HepG2 (cell line): ENCODE results near the gene NAT9. TPM values are rescaled to one million over a fixed set of nuclear protein-coding genes. Genes with fewer than 3 reads are reported as not detected.

ENCODE experiments used
- DMAP1 ChIP-seq: IDR thresholded peaks from 2 replicates; pipeline ENCODE4 v1.6.1; 2016
- DPF2 ChIP-seq: sonication (generic); formaldehyde crosslinking; IDR thresholded peaks from 2 replicates; pipeline ENCODE4 v1.4.0; 2020; ENCODE audit warnings: mild to moderate bottlenecking, low read depth, missing genetic modification reagents, borderline replicate concordance
- EEA1 ChIP-seq: sonication (generic); formaldehyde crosslinking; IDR thresholded peaks from 2 replicates; pipeline ENCODE4 v1.5.1; 2020; ENCODE audit warnings: mild to moderate bottlenecking, missing genetic modification reagents, borderline replicate concordance
- EED ChIP-seq: sonication (generic); formaldehyde crosslinking; IDR thresholded peaks from 2 replicates; pipeline ENCODE4 v1.5.0; 2020; ENCODE audit warnings: mild to moderate bottlenecking, missing genetic modification reagents
- GATAD1 ChIP-seq: IDR thresholded peaks from 2 replicates; pipeline ENCODE4 v1.6.1; 2016; ENCODE audit warnings: missing genetic modification reagents, missing compliant biosample characterization
- GTF2F1 ChIP-seq: fragments of 150-350 bp; IDR thresholded peaks from 2 replicates; pipeline ENCODE4 v1.6.1; 2014; ENCODE audit warnings: low read length
- HOXA3 ChIP-seq: sonication (generic); formaldehyde crosslinking; IDR thresholded peaks from 2 replicates; pipeline ENCODE4 v1.5.0; 2020; ENCODE audit warnings: missing genetic modification reagents
- NFAT5 ChIP-seq: sonication (generic); formaldehyde crosslinking; IDR thresholded peaks from 2 replicates; pipeline ENCODE4 v1.4.0; 2020; ENCODE audit warnings: missing genetic modification reagents
- NFIB ChIP-seq: sonication (generic); formaldehyde crosslinking; IDR thresholded peaks from 2 replicates; pipeline ENCODE4 v1.9.0; 2021; ENCODE audit warnings: missing genetic modification reagents, mild to moderate bottlenecking, borderline replicate concordance
- NFYB ChIP-seq: sonication (generic); formaldehyde crosslinking; IDR thresholded peaks from 2 replicates; pipeline ENCODE4 v1.4.0; 2020; ENCODE audit warnings: missing genetic modification reagents
- SP5 ChIP-seq: IDR thresholded peaks from 2 replicates; pipeline ENCODE4 v1.6.1; 2016; ENCODE audit warnings: low read depth, borderline replicate concordance
- ZBTB42 ChIP-seq: sonication (generic); formaldehyde crosslinking; IDR thresholded peaks from 2 replicates; pipeline ENCODE4 v1.5.0; 2020; ENCODE audit warnings: mild to moderate bottlenecking, missing genetic modification reagents
- ZC3H4 ChIP-seq: sonication (generic); formaldehyde crosslinking; IDR thresholded peaks from 2 replicates; pipeline ENCODE4 v1.4.0; 2020; ENCODE audit warnings: missing genetic modification reagents, borderline replicate concordance
- ZFP37 ChIP-seq: sonication (generic); formaldehyde crosslinking; IDR thresholded peaks from 2 replicates; pipeline ENCODE4 v1.4.0; 2020; ENCODE audit warnings: missing genetic modification reagents, borderline replicate concordance
- ZFP90 ChIP-seq: sonication (generic); formaldehyde crosslinking; IDR thresholded peaks from 2 replicates; pipeline ENCODE4 v1.8.0; 2022; ENCODE audit warnings: missing genetic modification reagents, mild to moderate bottlenecking, inconsistent platforms, borderline replicate concordance
- ZNF230 ChIP-seq: sonication (generic); formaldehyde crosslinking; IDR thresholded peaks from 2 replicates; pipeline ENCODE4 v1.4.0; 2020; ENCODE audit warnings: mild to moderate bottlenecking, missing genetic modification reagents
- ZNF460 ChIP-seq: sonication (generic); formaldehyde crosslinking; IDR thresholded peaks from 2 replicates; pipeline ENCODE4 v1.5.1; 2020; ENCODE audit warnings: missing genetic modification reagents, mild to moderate bottlenecking, borderline replicate concordance
- ZNF546 ChIP-seq: sonication (generic); formaldehyde crosslinking; conservative IDR thresholded peaks from 2 replicates; pipeline ENCODE4 v1.8.1; 2023; ENCODE audit warnings: mild to moderate bottlenecking, missing genetic modification reagents
- ZNF710 ChIP-seq: sonication (generic); formaldehyde crosslinking; IDR thresholded peaks from 2 replicates; pipeline ENCODE4 v1.5.0; 2020; ENCODE audit warnings: mild to moderate bottlenecking, missing genetic modification reagents, borderline replicate concordance
- ZNF879 ChIP-seq: sonication (generic); formaldehyde crosslinking; IDR thresholded peaks from 2 replicates; pipeline ENCODE4 v1.8.1; 2023; ENCODE audit warnings: missing genetic modification reagents
- polyA plus RNA-seq, 8 experiments: library from polyadenylated mRNA; depleted of rRNA in 3 of 8; stranded (reverse) in 7 of 8; unstranded in 1 of 8; fragments of >200 nt; fragmentation: Illumina TruSeq in 4 of 8; extraction: Trizol in 4 of 8; gene quantifications; 2 replicates each; pipeline versions ENCODE4 v1.2.1 to v1.2.3, GENCODE V29; 2011 to 2016; ENCODE audit warnings: low read depth in 4 of 8, missing spikeins in 1 of 8, mixed read lengths in 1 of 8; ENCODE audit not compliant: insufficient read depth in 1 of 8
- total RNA-seq, 5 experiments: library from RNA; depleted of rRNA; stranded (reverse); fragments of >200 nt; fragmentation: Illumina TruSeq; extraction: Trizol; gene quantifications; 2 replicates each; pipeline ENCODE4 v1.2.3, GENCODE V29; 2016; ENCODE audit warnings: low read depth in 1 of 5
- TF ChIP-seq, protein P1 (sequence below): sonication (generic); formaldehyde crosslinking; conservative IDR thresholded peaks from 2 replicates; pipeline ENCODE4 v1.8.0; 2022; ENCODE audit warnings: mild to moderate bottlenecking, moderate library complexity, missing genetic modification reagents

NAT9 gene
- total and polyA plus RNA-seq, 2 of the 13 experiments (the other 11 are each of a cell fraction or from before 2014, with no cell fraction given): 39.7 to 44.2 TPM

- TF ChIP-seq ZFP37 (CRISPR knock-in tag): no peak
- TF ChIP-seq, protein P1, sequence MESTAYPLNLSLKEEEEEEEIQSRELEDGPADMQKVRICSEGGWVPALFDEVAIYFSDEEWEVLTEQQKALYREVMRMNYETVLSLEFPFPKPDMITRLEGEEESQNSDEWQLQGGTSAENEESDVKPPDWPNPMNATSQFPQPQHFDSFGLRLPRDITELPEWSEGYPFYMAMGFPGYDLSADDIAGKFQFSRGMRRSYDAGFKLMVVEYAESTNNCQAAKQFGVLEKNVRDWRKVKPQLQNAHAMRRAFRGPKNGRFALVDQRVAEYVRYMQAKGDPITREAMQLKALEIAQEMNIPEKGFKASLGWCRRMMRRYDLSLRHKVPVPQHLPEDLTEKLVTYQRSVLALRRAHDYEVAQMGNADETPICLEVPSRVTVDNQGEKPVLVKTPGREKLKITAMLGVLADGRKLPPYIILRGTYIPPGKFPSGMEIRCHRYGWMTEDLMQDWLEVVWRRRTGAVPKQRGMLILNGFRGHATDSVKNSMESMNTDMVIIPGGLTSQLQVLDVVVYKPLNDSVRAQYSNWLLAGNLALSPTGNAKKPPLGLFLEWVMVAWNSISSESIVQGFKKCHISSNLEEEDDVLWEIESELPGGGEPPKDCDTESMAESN (CRISPR knock-in tag): peak; percentile 88; the same call in 1 of the 2 replicates
- no peak; the same call in 1 of the 2 replicates for TF ChIP-seq ZNF710 (CRISPR knock-in tag)
- 0 out of 2 replicates have a peak, but pooled peaks have one; percentile 60 for TF ChIP-seq ZNF546 (CRISPR knock-in tag)
- no peak; the same call in 1 of the 2 replicates for TF ChIP-seq ZNF460
- peak; percentile 98 for TF ChIP-seq SP5 (CRISPR knock-in tag)
- TF ChIP-seq ZBTB42: peak; percentile 35; the same call in 1 of the 2 replicates
- no peak for TF ChIP-seq ZNF879
- TF ChIP-seq ZC3H4 (CRISPR knock-in tag): 0 out of 2 replicates have a peak, but pooled peaks have one; percentile 32
- TF ChIP-seq EEA1: no peak
- TF ChIP-seq EED (CRISPR knock-in tag): no peak
- TF ChIP-seq NFIB (CRISPR knock-in tag): no peak
- no peak for TF ChIP-seq NFAT5 (CRISPR knock-in tag)
- peak; percentile 88 for TF ChIP-seq DMAP1 (CRISPR knock-in tag)
- TF ChIP-seq ZFP90 (CRISPR knock-in tag): no peak; the same call in 1 of the 2 replicates
- peak; percentile 90 for TF ChIP-seq NFYB (CRISPR knock-in tag)
- TF ChIP-seq DPF2 (CRISPR knock-in tag): no peak
- no peak for TF ChIP-seq GTF2F1
- peak; percentile 70; the same call in 1 of the 2 replicates for TF ChIP-seq ZNF230 (CRISPR knock-in tag)
- peak; percentile 88; the same call in 1 of the 2 replicates for TF ChIP-seq HOXA3
- TF ChIP-seq GATAD1 (CRISPR knock-in tag): peak; percentile 96
Measured at GRCh38 chr17:74776044-74776962, at the start of gene NAT9 (continued).
